GM19455 (cell line): ENCODE data around the gene CFAP46.
"Not testable (repeated sequence)": the region's sequence is repeated elsewhere in the genome, so short reads cannot be mapped to it uniquely, and the experiment has no call there.

ENCODE experiments used
- ATAC-seq: cut with Tn5 transposase; IDR thresholded peaks from one replicate; pipeline ENCODE4 v1.9.1; 2021; ENCODE audit not compliant: unreplicated experiment

The CFAP46 gene

GRCh38 chr10:132832186-132832969, 110.0 kb downstream of the CFAP46 start:
- no peak for ATAC-seq

- ATAC-seq = no peak
Observed at GRCh38 chr10:132829403-132829802, 113.0 kb downstream of the CFAP46 start.

- no peak for ATAC-seq
Observed at GRCh38 chr10:132828681-132829080, 113.7 kb downstream of the CFAP46 start.

GRCh38 chr10:132827861-132828539, 114.4 kb downstream of the CFAP46 start:
- no peak for ATAC-seq

GRCh38 chr10:132827423-132827789, 115.0 kb downstream of the CFAP46 start:
- ATAC-seq = no peak

GRCh38 chr10:132826524-132827422, 115.6 kb downstream of the CFAP46 start:
- no peak for ATAC-seq

- not testable (repeated sequence) for ATAC-seq
Observed at GRCh38 chr10:132825783-132826523, 116.4 kb downstream of the CFAP46 start.

- no peak for ATAC-seq
Observed at GRCh38 chr10:132820056-132820455, 122.3 kb downstream of the CFAP46 start.

- no peak for ATAC-seq
Observed at GRCh38 chr10:132817701-132818211, 124.6 kb downstream of the CFAP46 start.

GRCh38 chr10:132816718-132817117, 125.7 kb downstream of the CFAP46 start:
- no peak for ATAC-seq

GRCh38 chr10:132815168-132815857, 127.1 kb downstream of the CFAP46 start:
- ATAC-seq = no peak

GRCh38 chr10:132814469-132814856, 127.9 kb downstream of the CFAP46 start:
- no peak for ATAC-seq

- no peak for ATAC-seq
Observed at GRCh38 chr10:132813560-132814468, 128.6 kb downstream of the CFAP46 start.

GRCh38 chr10:132813001-132813401, 129.4 kb downstream of the CFAP46 start:
- no peak for ATAC-seq

- ATAC-seq = no peak
Observed at GRCh38 chr10:132812520-132812919, 129.8 kb downstream of the CFAP46 start.

- no peak for ATAC-seq
Observed at GRCh38 chr10:132811891-132812481, 130.4 kb downstream of the CFAP46 start.

- ATAC-seq = no peak
Observed at GRCh38 chr10:132810807-132811700, 131.3 kb downstream of the CFAP46 start.
